H1 (cell line): Measurements from ENCODE around the gene DPPA5. TPM values are rescaled to one million over a fixed set of nuclear protein-coding genes. Genes with fewer than 3 reads are reported as not detected.

Experiments used
- CTCF ChIA-PET: fragments of 300-600 bp; sonication (Branson Sonifier 250); formaldehyde crosslinking; loops from one replicate; lab custom pipeline; 2021; ENCODE audit not compliant: partially characterized antibody; lab: Charles Lee
- POLR2A ChIA-PET: fragments of 300-600 bp; sonication (Branson Sonifier 250); formaldehyde crosslinking; loops from one replicate; lab custom pipeline; 2021; ENCODE audit warnings: inconsistent platforms; ENCODE audit not compliant: partially characterized antibody; lab: Charles Lee
- DNase-seq, 2 experiments: peaks; one replicate each; pipeline versions ENCODE4 v3.0.0 to v3.0.0-alpha.2; 2010 to 2022; ENCODE audit warnings: low spot score in 2 of 2, low read depth in 1 of 2, mixed read lengths in 1 of 2
- FAIRE-seq: peaks from 2 replicates; lab custom pipeline; 2011; peaks lifted over from hg19 to GRCh38; lab: Jason Lieb, UNC
- H2AFZ ChIP-seq: 2 replicates; pipeline ENCODE4 v1.8.1; 2012; ENCODE audit warnings: low read length, inconsistent platforms
- H2AK5ac ChIP-seq: 2 replicates; pipeline ENCODE4 v1.6.1; 2013; ENCODE audit warnings: low read depth, low read length
- H2BK120ac ChIP-seq: replicated peaks from 2 replicates; pipeline ENCODE3; 2013; ENCODE audit warnings: low read depth, low read length, inconsistent platforms
- H2BK12ac ChIP-seq: 2 replicates; pipeline ENCODE4 v1.6.1; 2013; ENCODE audit warnings: low read depth, low read length
- H2BK15ac ChIP-seq: 2 replicates; pipeline ENCODE4 v1.6.1; 2013; ENCODE audit warnings: low read length
- H2BK20ac ChIP-seq: 2 replicates; pipeline ENCODE4 v1.6.1; 2013; ENCODE audit warnings: low read length
- H2BK5ac ChIP-seq: 2 replicates; pipeline ENCODE4 v1.6.1; 2013; ENCODE audit warnings: low read depth, low read length
- H3K14ac ChIP-seq: 2 replicates; pipeline ENCODE4 v1.6.1; 2013; ENCODE audit warnings: inconsistent platforms; ENCODE audit not compliant: insufficient read length
- H3K18ac ChIP-seq: 2 replicates; pipeline ENCODE4 v1.6.1; 2013; ENCODE audit warnings: low read length; ENCODE audit errors: extremely low read depth
- H3K23ac ChIP-seq: 2 replicates; pipeline ENCODE4 v1.6.1; 2013; ENCODE audit warnings: inconsistent platforms; ENCODE audit not compliant: insufficient read length
- H3K23me2 ChIP-seq: 2 replicates; pipeline ENCODE4 v1.6.1; 2013; ENCODE audit warnings: low read depth, low read length
- H3K27ac ChIP-seq: 2 replicates; pipeline ENCODE4 v1.6.1; 2011; ENCODE audit warnings: low read depth, low read length, inconsistent platforms
- H3K27me3 ChIP-seq, 4 experiments: replicated peaks in 1 of 4; 1 replicate in 1 of 4; 2 replicates in 3 of 4; pipeline versions ENCODE4 v1.6.1 to v1.8.1; 2011 to 2013; ENCODE audit warnings: low read length in 3 of 4, mild to moderate bottlenecking in 3 of 4, inconsistent platforms in 2 of 4, mixed read lengths in 2 of 4, moderate library complexity in 1 of 4; ENCODE audit not compliant: control insufficient read depth in 3 of 4, insufficient read depth in 3 of 4; ENCODE audit errors: extremely low read depth in 1 of 4
- H3K36me3 ChIP-seq, 4 experiments: 2 replicates each; pipeline versions ENCODE4 v1.6.1 to v1.8.1; 2011 to 2013; ENCODE audit warnings: mild to moderate bottlenecking in 4 of 4, low read length in 3 of 4, moderate library complexity in 2 of 4, control low read depth in 1 of 4, inconsistent platforms in 1 of 4; ENCODE audit not compliant: insufficient read depth in 4 of 4, control insufficient read depth in 2 of 4
- H3K4ac ChIP-seq: replicated peaks from 2 replicates; pipeline ENCODE3; 2013; ENCODE audit warnings: low read length, low read depth, mixed read lengths, inconsistent platforms; ENCODE audit not compliant: insufficient read length
- H3K4me1 ChIP-seq, 4 experiments: replicated peaks in 1 of 4; 1 replicate in 1 of 4; 2 replicates in 3 of 4; pipeline versions ENCODE4 v1.6.1 to v1.8.1; 2011 to 2013; ENCODE audit warnings: low read length in 3 of 4, inconsistent platforms in 2 of 4, mixed read lengths in 1 of 4; ENCODE audit not compliant: insufficient read depth in 4 of 4, control insufficient read depth in 3 of 4
- H3K4me2 ChIP-seq, 2 experiments: 2 replicates each; pipeline versions ENCODE4 v1.6.1 to v1.8.1; 2011 to 2013; ENCODE audit warnings: low read depth in 2 of 2, low read length in 2 of 2, control low read depth in 1 of 2, inconsistent platforms in 1 of 2, mild to moderate bottlenecking in 1 of 2; ENCODE audit not compliant: insufficient read depth in 1 of 2
- H3K4me3 ChIP-seq, 4 experiments: fragments of 200-600, 300-600 bp in 1 of 4; sonication (generic), shearing (Covaris generic), sonication (Bioruptor Twin) in 1 of 4; 2 replicates each; pipeline versions ENCODE4 v1.5.1 to v1.8.1; 2011 to 2016; ENCODE audit warnings: low read length in 4 of 4, low read depth in 3 of 4, control low read depth in 2 of 4, inconsistent platforms in 2 of 4, mild to moderate bottlenecking in 2 of 4, mixed read lengths in 1 of 4, moderate library complexity in 1 of 4; ENCODE audit not compliant: insufficient read depth in 2 of 4; ENCODE audit errors: extremely low read depth in 1 of 4
- H3K56ac ChIP-seq: replicated peaks from 2 replicates; pipeline ENCODE3; 2013; ENCODE audit warnings: low read depth, mild to moderate bottlenecking, mixed read lengths, low read length, inconsistent platforms; ENCODE audit not compliant: insufficient read length
- H3K79me1 ChIP-seq: 2 replicates; pipeline ENCODE4 v1.6.1; 2013; ENCODE audit warnings: low read depth, low read length, control low read depth
- H3K79me2 ChIP-seq, 2 experiments: 2 replicates each; pipeline versions ENCODE4 v1.6.1 to v1.8.1; 2012 to 2013; ENCODE audit warnings: low read length in 2 of 2, mild to moderate bottlenecking in 2 of 2, inconsistent platforms in 1 of 2; ENCODE audit not compliant: insufficient read depth in 2 of 2, control insufficient read depth in 1 of 2
- H3K9ac ChIP-seq, 4 experiments: replicated peaks in 1 of 4; 1 replicate in 1 of 4; 2 replicates in 3 of 4; pipeline versions ENCODE4 v1.6.1 to v1.8.1; 2011 to 2013; ENCODE audit warnings: low read depth in 3 of 4, low read length in 3 of 4, control low read depth in 2 of 4, mild to moderate bottlenecking in 2 of 4, moderate library complexity in 2 of 4, inconsistent platforms in 1 of 4; ENCODE audit errors: extremely low read depth in 1 of 4
- H3K9me3 ChIP-seq, 2 experiments: 2 replicates each; pipeline versions ENCODE4 v1.6.1 to v1.8.1; 2012 to 2013; ENCODE audit warnings: mild to moderate bottlenecking in 2 of 2, moderate library complexity in 2 of 2, control low read depth in 1 of 2, inconsistent platforms in 1 of 2, low read depth in 1 of 2, low read length in 1 of 2, mixed read lengths in 1 of 2; ENCODE audit not compliant: insufficient read depth in 2 of 2
- H4K20me1 ChIP-seq, 2 experiments: replicated peaks in 1 of 2; 2 replicates each; pipeline versions ENCODE3 to v1.8.1; 2011 to 2013; ENCODE audit warnings: inconsistent platforms in 2 of 2, low read length in 2 of 2, mild to moderate bottlenecking in 1 of 2; ENCODE audit not compliant: insufficient read depth in 2 of 2, control insufficient read depth in 1 of 2
- H4K5ac ChIP-seq: 2 replicates; pipeline ENCODE4 v1.6.1; 2013; ENCODE audit warnings: low read length, low read depth, mixed read lengths, inconsistent platforms; ENCODE audit not compliant: insufficient read length
- H4K8ac ChIP-seq: 2 replicates; pipeline ENCODE4 v1.8.0; 2013; ENCODE audit warnings: mild to moderate bottlenecking, moderate library complexity, low read length, inconsistent platforms; ENCODE audit not compliant: insufficient read depth; ENCODE audit errors: extremely low read depth
- H4K91ac ChIP-seq: replicated peaks from 2 replicates; pipeline ENCODE3; 2013; ENCODE audit warnings: low read length, mixed read lengths, inconsistent platforms; ENCODE audit not compliant: insufficient read length
- HDAC6 ChIP-seq: IDR thresholded peaks from one replicate; pipeline ENCODE4 v1.7.1; 2012; ENCODE audit warnings: low read depth, mild to moderate bottlenecking, inconsistent platforms, low read length, moderate library complexity
- MAFK ChIP-seq: IDR thresholded peaks from 2 replicates; pipeline ENCODE4 v1.6.1; 2012; ENCODE audit warnings: low read depth, mild to moderate bottlenecking, improper control_type of control experiment, low read length
- POLR2A ChIP-seq, 2 experiments: IDR thresholded peaks; 1 replicate in 1 of 2; 2 replicates in 1 of 2; pipeline ENCODE4 v1.6.1; 2011; ENCODE audit warnings: low read depth in 2 of 2, low read length in 2 of 2, mild to moderate bottlenecking in 2 of 2; ENCODE audit errors: control extremely low read depth in 1 of 2
- POLR2AphosphoS5 ChIP-seq: IDR thresholded peaks from 2 replicates; pipeline ENCODE4 v1.6.1; 2011; ENCODE audit warnings: low read depth, low read length
- POU5F1 ChIP-seq: IDR thresholded peaks from 2 replicates; pipeline ENCODE4 v1.6.1; 2011; ENCODE audit warnings: low read depth, mild to moderate bottlenecking, low read length, moderate library complexity
- RAD21 ChIP-seq, 2 experiments: IDR thresholded peaks in 1 of 2; conservative IDR thresholded peaks in 1 of 2; 2 replicates each; pipeline ENCODE4 v1.6.1; 2011; ENCODE audit warnings: low read depth in 2 of 2, low read length in 2 of 2, improper control_type of control experiment in 1 of 2, inconsistent platforms in 1 of 2, mild to moderate bottlenecking in 1 of 2, moderate library complexity in 1 of 2
- RNF2 ChIP-seq: fragments of 200-900, 300-1000 bp; sonication (generic); IDR thresholded peaks from 2 replicates; pipeline ENCODE4 v1.7.1; 2016; ENCODE audit warnings: borderline replicate concordance, low read depth, mild to moderate bottlenecking, antibody characterized with exemption, low read length; ENCODE audit not compliant: poor library complexity, severe bottlenecking; ENCODE audit errors: missing control alignments
- TEAD4 ChIP-seq: IDR thresholded peaks from 2 replicates; pipeline ENCODE4 v1.6.1; 2012; ENCODE audit warnings: low read depth, low read length, inconsistent platforms, mixed read lengths
- whole genome bisulfite sequencing, 2 experiments: shearing (Covaris generic) in 1 of 2; methylation state at CpG; one replicate each; pipeline versions ENCODE4 v1.1.6 to v1.1.7; 2013 to 2015; ENCODE audit warnings: low lambda C conversion rate in 2 of 2, mixed read lengths in 2 of 2, inconsistent platforms in 1 of 2, low coverage in 1 of 2, missing lambda C conversion rate in 1 of 2; ENCODE audit not compliant: insufficient replicate concordance in 2 of 2, insufficient coverage in 1 of 2, insufficient read length in 1 of 2; ENCODE audit errors: extremely low coverage in 1 of 2, missing lambda C conversion rate in 1 of 2; 5-methylcytosine and 5-hydroxymethylcytosine counted together
- polyA plus RNA-seq, 7 experiments: library from polyadenylated mRNA; depleted of rRNA in 3 of 7; stranded (reverse) in 5 of 7; unstranded in 2 of 7; fragments of >200 nt in 5 of 7; fragments of 200-250 nt in 2 of 7; gene quantifications; 1 replicate in 5 of 7; 2 replicates in 1 of 7; 4 replicates in 1 of 7; pipeline versions ENCODE4 v1.2.1 to v1.2.3, GENCODE V29; 2011 to 2013; ENCODE audit warnings: missing spikeins in 2 of 7, mixed read lengths in 2 of 7
- total RNA-seq: library from RNA; stranded (reverse); fragmentation: NEBNext Ultra II Directional; extraction: Animal tissue kit (Norgen Biotek cat#: 25700); gene quantifications from 2 replicates; pipeline ENCODE4 v1.2.1, GENCODE V29; 2021
- TF ChIP-seq, protein P1 (sequence below): IDR thresholded peaks from 2 replicates; pipeline ENCODE4 v1.6.1; 2011; ENCODE audit warnings: low read length, improper control_type of control experiment
- TF ChIP-seq, protein P2 (sequence below), 3 experiments: IDR thresholded peaks; 1 replicate in 2 of 3; 2 replicates in 1 of 3; pipeline versions ENCODE4 v1.5.1 to v1.6.1; 2011; ENCODE audit warnings: low read length in 3 of 3, mild to moderate bottlenecking in 3 of 3, inconsistent platforms in 2 of 3, low read depth in 1 of 3, moderate library complexity in 1 of 3; ENCODE audit not compliant: insufficient read depth in 1 of 3; ENCODE audit errors: control extremely low read depth in 1 of 3

The DPPA5 gene
- total and polyA plus RNA-seq, 2 of the 8 experiments (the other 6 are each of a cell fraction or from before 2014, with no cell fraction given): 2.0 to 2.9 TPM

DNA sequence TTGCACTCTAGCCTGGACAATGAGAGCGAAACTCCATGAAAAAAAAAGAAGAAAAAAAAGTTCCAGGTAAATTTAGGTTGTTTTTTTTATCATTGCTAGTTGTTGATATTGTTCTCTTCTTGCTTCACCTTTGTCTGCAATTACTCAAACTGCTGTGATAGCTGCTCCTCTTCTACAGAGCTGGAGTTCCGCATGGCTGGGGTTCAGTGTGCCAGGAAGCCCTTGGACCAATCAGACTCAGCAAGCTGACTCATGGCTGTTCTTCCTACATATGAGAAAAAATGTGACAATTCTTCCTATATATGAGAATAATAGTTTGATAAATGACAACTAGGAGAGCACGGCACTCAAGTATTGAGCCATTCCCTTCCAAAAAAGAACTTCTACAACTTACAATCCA, 28.4 kb downstream of the DPPA5 start:
- no peak overlapping the region for H2BK5ac ChIP-seq
- H3K56ac ChIP-seq: no peak overlapping the region
- no peak overlapping the region for H4K8ac ChIP-seq
- no peak overlapping the region for H3K18ac ChIP-seq
- CTCF ChIA-PET: interaction anchor here (0.6 to 7.5 kb wide), 23 partner anchors 8 to 792 kb away, joined by 3 to 105 read pairs (median 4); partner anchors contain the start of gene KHDC1
- no peak overlapping the region for H2AK5ac ChIP-seq
- H4K20me1 ChIP-seq: no peaks in the 10 kb centered on the region
- no peak overlapping the region for H2BK120ac ChIP-seq
- no peaks in the 10 kb centered on the region for H3K27me3 ChIP-seq
- H3K4ac ChIP-seq: no peak overlapping the region
- no peak overlapping the region for H2AFZ ChIP-seq
- 0 out of 4 replicates have a peak, but pooled peaks cover 0 to 2% of the 10 kb centered on the region in 2 experiments for H3K9me3 ChIP-seq
- DNase-seq: no peak
- H3K4me1 ChIP-seq: no peaks in the 10 kb centered on the region
- no peak overlapping the region for H3K4me3 ChIP-seq
- no peak overlapping the region for H3K9ac ChIP-seq
- no peak overlapping the region for H4K91ac ChIP-seq
- no peak overlapping the region for H3K23ac ChIP-seq
- WGBS, 2 experiments: 97% methylated on average over 3 of the region's 3 CpGs; no CpG with 5 or more reads in 1 of the 2 experiments
- POLR2A ChIA-PET: no interaction called here
- no peak overlapping the region for H3K4me2 ChIP-seq
- H2BK12ac ChIP-seq: no peak overlapping the region
- no peaks in the 10 kb centered on the region for H3K36me3 ChIP-seq
- no peak for FAIRE-seq
- no peaks in the 10 kb centered on the region for H3K23me2 ChIP-seq
- no peaks in the 10 kb centered on the region for H3K79me2 ChIP-seq
- H3K14ac ChIP-seq: no peak overlapping the region
- H3K79me1 ChIP-seq: no peaks in the 10 kb centered on the region
- no peak overlapping the region for H2BK15ac ChIP-seq
- no peak overlapping the region for H2BK20ac ChIP-seq
- H4K5ac ChIP-seq: no peak overlapping the region
- no peak overlapping the region for H3K27ac ChIP-seq
- TF ChIP-seq RAD21 (IDR thresholded peaks at IDR 0.05 in 1 of 2, conservative IDR thresholded peaks at IDR 0.05 in 1 of 2; ENCODE audit: low read depth in 2 of 2, low read length in 2 of 2) (no peak), TEAD4 (no peak), MAFK (no peak), HDAC6 (no peak), POU5F1 (no peak), POLR2AphosphoS5 (no peak), POLR2A (IDR thresholded peaks at IDR 0.05; ENCODE audit: control extremely low read depth in 1 of 2, low read depth in 2 of 2, low read length in 2 of 2) (no peak), RNF2 (no peak)
- TF ChIP-seq, protein P1, sequence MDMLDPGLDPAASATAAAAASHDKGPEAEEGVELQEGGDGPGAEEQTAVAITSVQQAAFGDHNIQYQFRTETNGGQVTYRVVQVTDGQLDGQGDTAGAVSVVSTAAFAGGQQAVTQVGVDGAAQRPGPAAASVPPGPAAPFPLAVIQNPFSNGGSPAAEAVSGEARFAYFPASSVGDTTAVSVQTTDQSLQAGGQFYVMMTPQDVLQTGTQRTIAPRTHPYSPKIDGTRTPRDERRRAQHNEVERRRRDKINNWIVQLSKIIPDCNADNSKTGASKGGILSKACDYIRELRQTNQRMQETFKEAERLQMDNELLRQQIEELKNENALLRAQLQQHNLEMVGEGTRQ: no peak
- TF ChIP-seq, protein P2, sequence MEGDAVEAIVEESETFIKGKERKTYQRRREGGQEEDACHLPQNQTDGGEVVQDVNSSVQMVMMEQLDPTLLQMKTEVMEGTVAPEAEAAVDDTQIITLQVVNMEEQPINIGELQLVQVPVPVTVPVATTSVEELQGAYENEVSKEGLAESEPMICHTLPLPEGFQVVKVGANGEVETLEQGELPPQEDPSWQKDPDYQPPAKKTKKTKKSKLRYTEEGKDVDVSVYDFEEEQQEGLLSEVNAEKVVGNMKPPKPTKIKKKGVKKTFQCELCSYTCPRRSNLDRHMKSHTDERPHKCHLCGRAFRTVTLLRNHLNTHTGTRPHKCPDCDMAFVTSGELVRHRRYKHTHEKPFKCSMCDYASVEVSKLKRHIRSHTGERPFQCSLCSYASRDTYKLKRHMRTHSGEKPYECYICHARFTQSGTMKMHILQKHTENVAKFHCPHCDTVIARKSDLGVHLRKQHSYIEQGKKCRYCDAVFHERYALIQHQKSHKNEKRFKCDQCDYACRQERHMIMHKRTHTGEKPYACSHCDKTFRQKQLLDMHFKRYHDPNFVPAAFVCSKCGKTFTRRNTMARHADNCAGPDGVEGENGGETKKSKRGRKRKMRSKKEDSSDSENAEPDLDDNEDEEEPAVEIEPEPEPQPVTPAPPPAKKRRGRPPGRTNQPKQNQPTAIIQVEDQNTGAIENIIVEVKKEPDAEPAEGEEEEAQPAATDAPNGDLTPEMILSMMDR (IDR thresholded peaks at IDR 0.05; ENCODE audit: control extremely low read depth in 1 of 3, insufficient read depth in 1 of 3, low read depth in 1 of 3, low read length in 3 of 3): no peak
